AG04450 (cell line): ENCODE measurements around the gene BAIAP2L1. TPM values are rescaled to one million over a fixed set of nuclear protein-coding genes. Genes with fewer than 3 reads are reported as not detected.

Experiments used
- CTCF ChIA-PET: fragments of 300-600, 350-600 bp; formaldehyde crosslinking; extraction: SDS; loops from one replicate; lab custom pipeline; 2022; ENCODE audit warnings: antibody characterized with exemption, inconsistent platforms; lab: Charles Lee
- POLR2A ChIA-PET: fragments of 350-600 bp; formaldehyde crosslinking; extraction: SDS; loops from one replicate; lab custom pipeline; 2021; ENCODE audit warnings: antibody characterized with exemption, inconsistent platforms; lab: Yijun Ruan, JAX
- DNase-seq: peaks from one replicate; pipeline ENCODE4 v3.0.0-alpha.2; 2011; ENCODE audit warnings: low read depth, low spot score
- H3K27ac ChIP-seq: one replicate; pipeline ENCODE4 v1.5.1; 2012; ENCODE audit warnings: low read depth, low read length, control low read depth
- H3K27me3 ChIP-seq: one replicate; pipeline ENCODE4 v1.6.0; 2012; ENCODE audit warnings: low read length; ENCODE audit not compliant: control insufficient read depth, insufficient read depth
- H3K4me3 ChIP-seq: 2 replicates; pipeline ENCODE4 v1.5.1; 2011; ENCODE audit warnings: mild to moderate bottlenecking, low read depth, low read length, control low read depth
- H3K9me3 ChIP-seq: 2 replicates; pipeline ENCODE4 v1.5.1; 2012; ENCODE audit warnings: low read length; ENCODE audit not compliant: control insufficient read depth, insufficient read depth
- polyA plus RNA-seq: library from polyadenylated mRNA; depleted of rRNA; stranded (reverse); fragments of >200 nt; gene quantifications from 2 replicates; pipeline ENCODE4 v1.2.3, GENCODE V29; 2011
- TF ChIP-seq, protein P1 (sequence below): IDR thresholded peaks from 2 replicates; pipeline ENCODE4 v1.5.1; 2011; ENCODE audit warnings: low read depth, low read length, control low read depth, inconsistent platforms

The BAIAP2L1 gene
- polyA plus RNA-seq, 1 experiment = 3.9 TPM

DNA sequence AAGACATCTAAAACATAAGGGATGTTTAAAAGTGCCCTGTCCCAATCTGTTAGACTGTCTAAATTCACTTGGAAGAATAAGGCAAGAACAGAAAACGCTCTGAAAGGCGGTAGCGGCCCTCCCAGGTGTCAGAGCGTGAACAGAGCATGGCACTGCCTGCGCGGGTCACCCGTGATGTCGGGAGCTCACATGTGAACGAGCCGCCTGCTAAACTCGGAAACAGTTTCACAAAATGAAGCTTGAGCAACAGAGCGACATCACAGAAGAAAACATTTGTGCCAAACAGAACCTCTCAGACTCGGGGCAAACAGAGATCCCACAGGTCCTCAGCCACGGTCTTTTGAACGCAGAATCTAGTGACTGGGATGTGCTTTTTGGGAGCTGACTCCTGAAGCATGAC, 106.6 kb downstream of the BAIAP2L1 start:
- Histone ChIP-seq H3K27me3 (no peaks in the 10 kb centered on the region), H3K4me3 (no peak overlapping the region), H3K27ac (no peak overlapping the region), H3K9me3 (no peaks in the 10 kb centered on the region; the same call in 1 of the 2 replicates)
- POLR2A ChIA-PET = no interaction called here
- DNase-seq = no peak
- TF ChIP-seq, protein P1, sequence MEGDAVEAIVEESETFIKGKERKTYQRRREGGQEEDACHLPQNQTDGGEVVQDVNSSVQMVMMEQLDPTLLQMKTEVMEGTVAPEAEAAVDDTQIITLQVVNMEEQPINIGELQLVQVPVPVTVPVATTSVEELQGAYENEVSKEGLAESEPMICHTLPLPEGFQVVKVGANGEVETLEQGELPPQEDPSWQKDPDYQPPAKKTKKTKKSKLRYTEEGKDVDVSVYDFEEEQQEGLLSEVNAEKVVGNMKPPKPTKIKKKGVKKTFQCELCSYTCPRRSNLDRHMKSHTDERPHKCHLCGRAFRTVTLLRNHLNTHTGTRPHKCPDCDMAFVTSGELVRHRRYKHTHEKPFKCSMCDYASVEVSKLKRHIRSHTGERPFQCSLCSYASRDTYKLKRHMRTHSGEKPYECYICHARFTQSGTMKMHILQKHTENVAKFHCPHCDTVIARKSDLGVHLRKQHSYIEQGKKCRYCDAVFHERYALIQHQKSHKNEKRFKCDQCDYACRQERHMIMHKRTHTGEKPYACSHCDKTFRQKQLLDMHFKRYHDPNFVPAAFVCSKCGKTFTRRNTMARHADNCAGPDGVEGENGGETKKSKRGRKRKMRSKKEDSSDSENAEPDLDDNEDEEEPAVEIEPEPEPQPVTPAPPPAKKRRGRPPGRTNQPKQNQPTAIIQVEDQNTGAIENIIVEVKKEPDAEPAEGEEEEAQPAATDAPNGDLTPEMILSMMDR = no peak
- CTCF ChIA-PET = interaction anchor here (0.7 to 2.0 kb wide), 10 partner anchors 9 to 627 kb away, joined by 3 to 7 read pairs (median 4); partner anchors contain the start of gene BAIAP2L1

DNA sequence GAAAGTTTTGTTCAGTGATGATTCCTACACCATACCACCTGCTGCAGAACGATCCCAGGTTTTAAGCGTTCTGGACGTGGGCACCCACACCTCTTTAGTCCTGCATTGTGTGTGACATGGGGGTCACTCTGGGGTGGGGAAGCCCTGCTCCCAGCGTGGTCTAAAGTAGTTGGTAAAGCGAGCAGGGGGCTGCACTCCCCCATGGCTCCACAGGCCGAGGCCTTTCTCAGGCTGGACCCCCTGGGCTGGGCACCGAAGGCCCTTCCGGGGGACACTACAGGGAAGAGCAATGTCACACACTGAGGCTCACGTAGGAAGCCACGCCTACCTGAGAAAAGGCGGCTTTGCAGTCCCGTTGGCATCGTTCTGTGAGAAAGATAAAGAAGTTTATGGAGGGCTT, 107.1 kb downstream of the BAIAP2L1 start:
- H3K27me3 ChIP-seq = no peaks in the 10 kb centered on the region
- no peak overlapping the region for H3K27ac ChIP-seq
- ChIA-PET CTCF (interaction anchor here (0.7 to 1.6 kb wide), 7 partner anchors 108 to 628 kb away, joined by 3 to 6 read pairs (median 3); partner anchors contain the start of gene BAIAP2L1), POLR2A (no interaction called here)
- no peak for DNase-seq
- H3K4me3 ChIP-seq = no peak overlapping the region
- H3K9me3 ChIP-seq = no peaks in the 10 kb centered on the region; the same call in 1 of the 2 replicates
- TF ChIP-seq, protein P1 = no peak

GRCh38 chr7:98293265-98293664, 107.6 kb downstream of the BAIAP2L1 start:
- ChIA-PET CTCF (interaction anchor here (0.9 to 1.5 kb wide), 3 partner anchors 452 to 549 kb away, joined by 3 to 4 read pairs (median 3); no protein-coding TSS in a partner anchor), POLR2A (interaction anchor here (0.6 kb wide), 1 partner anchor 457 kb away, joined by 3 read pairs; no protein-coding TSS in a partner anchor)
- TF ChIP-seq, protein P1 = no peak
- H3K27me3 ChIP-seq = no peaks in the 10 kb centered on the region
- no peak overlapping the region for H3K4me3 ChIP-seq
- DNase-seq = no peak
- H3K9me3 ChIP-seq = no peaks in the 10 kb centered on the region; the same call in 1 of the 2 replicates
- no peak overlapping the region for H3K27ac ChIP-seq

DNA sequence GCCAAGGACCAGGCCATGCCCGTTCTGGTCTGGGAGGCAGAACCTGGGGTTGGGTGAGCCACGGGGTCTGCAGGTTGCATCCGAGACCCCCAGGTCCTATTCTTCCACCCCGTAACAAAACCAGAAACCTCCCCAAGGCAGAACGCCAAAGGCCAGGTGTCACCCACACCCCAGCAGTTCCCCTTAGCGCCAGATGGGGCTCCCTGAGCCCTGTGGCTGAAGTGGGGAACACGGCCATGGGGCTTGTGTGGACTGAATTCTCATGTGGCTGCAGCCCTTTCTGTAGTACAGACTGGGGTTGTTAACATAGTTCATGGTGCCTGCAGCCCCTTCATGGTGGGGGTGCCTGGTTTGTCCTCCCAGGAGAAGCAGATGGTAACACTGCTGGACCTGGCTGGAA, 109.2 kb downstream of the BAIAP2L1 start:
- no peak overlapping the region for H3K4me3 ChIP-seq
- H3K27ac ChIP-seq = peak overlapping the region; percentile 21
- H3K9me3 ChIP-seq = no peaks in the 10 kb centered on the region; the same call in 1 of the 2 replicates
- TF ChIP-seq, protein P1 = peak; percentile 16; the same call in 1 of the 2 replicates
- DNase-seq = no peak
- CTCF ChIA-PET = no interaction called here
- POLR2A ChIA-PET = no interaction called here
- H3K27me3 ChIP-seq = no peaks in the 10 kb centered on the region

DNA sequence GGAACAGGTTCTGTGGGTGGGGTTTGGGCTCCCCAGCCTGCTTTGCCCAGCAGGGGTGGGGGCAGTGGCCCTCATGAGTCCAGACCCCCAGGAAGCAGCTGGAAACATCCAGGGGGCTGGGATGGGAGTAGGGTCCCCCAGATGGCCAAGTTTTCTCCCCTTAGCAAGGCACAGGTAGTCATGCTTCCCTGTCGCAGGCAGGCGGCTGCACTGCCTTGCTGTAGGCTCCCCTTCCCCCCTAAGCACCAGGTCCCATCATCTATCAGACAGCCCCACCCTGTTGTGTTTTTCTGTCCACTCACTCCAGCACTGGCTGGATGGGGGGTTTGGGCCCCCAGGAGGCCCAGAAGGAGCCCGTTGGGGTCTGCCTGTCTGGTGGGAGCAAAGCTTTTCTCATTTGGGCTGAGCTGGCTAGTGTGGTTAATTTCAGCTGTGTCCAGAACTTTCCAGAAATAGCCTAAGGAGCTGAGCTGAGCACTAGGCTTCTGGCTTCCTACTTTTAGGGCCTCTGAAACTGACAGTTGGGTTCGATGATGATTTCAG, 111.5 kb downstream of the BAIAP2L1 start:
- no peaks in the 10 kb centered on the region; the same call in 1 of the 2 replicates for H3K9me3 ChIP-seq
- no peak overlapping the region for H3K4me3 ChIP-seq
- POLR2A ChIA-PET = no interaction called here
- no peaks in the 10 kb centered on the region for H3K27me3 ChIP-seq
- CTCF ChIA-PET = interaction anchor here (0.7 kb wide), 1 partner anchor 64 kb away, joined by 7 read pairs; no protein-coding TSS in a partner anchor
- TF ChIP-seq, protein P1 = no peak
- H3K27ac ChIP-seq = peak overlapping the region; percentile 21
- DNase-seq = no peak
